Colonic mucosa (tissue), 4 donors: ENCODE results near the gene MDC1. TPM values are rescaled to one million over a fixed set of nuclear protein-coding genes. Genes with fewer than 3 reads are reported as not detected.
"Not testable (repeated sequence)": the region's sequence is repeated elsewhere in the genome, so short reads cannot be mapped to it uniquely, and the experiment has no call there.

Experiments
- DNase-seq: peaks from one replicate; pipeline ENCODE4 v3.0.0-alpha.2; 2020
- H3K27ac ChIP-seq: fragments of 200-600 bp; one replicate; pipeline ENCODE4 v1.8.0; 2021
- H3K27me3 ChIP-seq: fragments of 200-600 bp; one replicate; pipeline ENCODE4 v1.8.0; 2021
- H3K36me3 ChIP-seq: fragments of 200-600 bp; one replicate; pipeline ENCODE4 v1.8.0; 2021
- H3K4me1 ChIP-seq: fragments of 200-600 bp; one replicate; pipeline ENCODE4 v1.8.0; 2021; ENCODE audit warnings: mild to moderate bottlenecking
- H3K4me3 ChIP-seq: fragments of 200-600 bp; one replicate; pipeline ENCODE4 v1.8.0; 2021
- H3K9ac ChIP-seq, 2 donors: one replicate each; pipeline ENCODE4 v1.7.0; 2013; ENCODE audit warnings: control low read depth in 2 of 2, low read depth in 2 of 2, low read length in 2 of 2
- H3K9me3 ChIP-seq: fragments of 200-600 bp; one replicate; pipeline ENCODE4 v1.8.0; 2021
- CTCF ChIP-seq: fragments of 200-600 bp; IDR thresholded peaks from one replicate; pipeline ENCODE4 v1.8.0; 2022; ENCODE audit warnings: antibody characterized with exemption, mild to moderate bottlenecking
- intact Hi-C: fragments of 100-400 bp; cut with DNase I; formaldehyde crosslinking; loops from one replicate; pipeline ENCODE4 v1.14.1; 2022
- total RNA-seq, 2 donors: library from RNA; stranded (reverse); fragmentation: NEBNext Ultra II Directional in 1 of 2; extraction: Animal tissue kit (Norgen Biotek cat#: 25700) in 1 of 2; gene quantifications; one replicate each; pipeline ENCODE4 v1.2.1, GENCODE V29; 2021
- donor health status: healthy.
- donor health status: DM: no; HTN: no; CAD: no.
- donor health status: DM: no; HTN: no; CAD: no.

The MDC1 gene
- total RNA-seq, 2 donors from 2014 or later, result 14.0 to 59.0 TPM

- Histone ChIP-seq H3K4me3 (no peak overlapping the region), H3K9me3 (no peaks in the 10 kb centered on the region), H3K27ac (no peak overlapping the region), H3K27me3 (no peaks in the 10 kb centered on the region), H3K4me1 (no peaks in the 10 kb centered on the region), H3K9ac (no peak overlapping the region), H3K36me3 (peaks cover 25% of the 10 kb centered on the region)
- DNase-seq, result no peak
- intact Hi-C loops, result no loop called here
- TF ChIP-seq CTCF, result no peak
Measured at GRCh38 chr6:30664994-30665767, 51.9 kb downstream of the MDC1 start.

- intact Hi-C loops, H3K27me3 ChIP-seq, H3K27ac ChIP-seq, H3K4me1 ChIP-seq, DNase-seq, H3K9me3 ChIP-seq, H3K9ac ChIP-seq, H3K4me3 ChIP-seq: not testable (repeated sequence)
- H3K36me3 ChIP-seq, result peaks cover 24% of the 10 kb centered on the region
Measured at GRCh38 chr6:30657922-30658321, 59.2 kb downstream of the MDC1 start.

GRCh38 chr6:30657454-30657853 is 59.6 kb downstream of the MDC1 start:
- Histone ChIP-seq H3K9me3 (no peaks in the 10 kb centered on the region), H3K27ac (no peak overlapping the region), H3K9ac (no peak overlapping the region), H3K4me3 (no peak overlapping the region), H3K27me3 (no peaks in the 10 kb centered on the region), H3K4me1 (no peaks in the 10 kb centered on the region), H3K36me3 (peaks cover 24% of the 10 kb centered on the region)
- no peak for TF ChIP-seq CTCF
- intact Hi-C loops, result no loop called here
- DNase-seq, result no peak

GRCh38 chr6:30656513-30656912 is 60.6 kb downstream of the MDC1 start:
- Histone ChIP-seq H3K9me3 (no peaks in the 10 kb centered on the region), H3K27me3 (no peaks in the 10 kb centered on the region), H3K27ac (no peak overlapping the region), H3K4me1 (no peaks in the 10 kb centered on the region), H3K36me3 (peaks cover 19% of the 10 kb centered on the region), H3K9ac (no peak overlapping the region), H3K4me3 (no peak overlapping the region)
- intact Hi-C loops, result no loop called here
- no peak for DNase-seq
- no peak for TF ChIP-seq CTCF

- no peak for TF ChIP-seq CTCF
- H3K9me3 ChIP-seq, result no peaks in the 10 kb centered on the region
- no peak overlapping the region for H3K27ac ChIP-seq
- DNase-seq, result no peak
- H3K4me3 ChIP-seq, result no peak overlapping the region
- intact Hi-C loops, result no loop called here
- H3K9ac ChIP-seq, result no peak overlapping the region
- H3K36me3 ChIP-seq, result peaks cover 16% of the 10 kb centered on the region
- H3K27me3 ChIP-seq, result no peaks in the 10 kb centered on the region
- no peaks in the 10 kb centered on the region for H3K4me1 ChIP-seq
Measured at GRCh38 chr6:30655743-30656094, 61.4 kb downstream of the MDC1 start.
